K562 (cell line): ENCODE results near the gene CAMK1D. TPM values are rescaled to one million over a fixed set of nuclear protein-coding genes. Genes with fewer than 3 reads are reported as not detected.

ENCODE experiments used
- ATAC-seq: fragments of 200-7000 bp; cut with Tn5 transposase; 3 replicates; pipeline ENCODE4 v1.9.1; 2020; ENCODE audit warnings: moderate library complexity
- BruUV-seq: library from RNA; stranded (reverse); fragments of 400-500 nt; replicated peaks from 2 replicates; lab custom pipeline; 2021; lab: Mats Ljungman, UMichigan
- CTCF ChIA-PET: fragments of 300-600 bp; formaldehyde crosslinking; extraction: SDS; loops from one replicate; lab custom pipeline; 2021; ENCODE audit warnings: low intra/inter-chr PET ratio; lab: Yijun Ruan, JAX
- POLR2A ChIA-PET: fragments of 300-600, 350-650 bp; sonication (Branson Sonifier 250); formaldehyde crosslinking; extraction: SDS; loops from one replicate; lab custom pipeline; 2021; ENCODE audit warnings: antibody characterized with exemption, inconsistent platforms; lab: Yijun Ruan, JAX
- DNase-seq, 4 experiments: peaks; one replicate each; pipeline versions ENCODE4 v3.0.0 to v3.0.0-alpha.2; 2011 to 2018; ENCODE audit warnings: low spot score in 3 of 4, mixed read lengths in 3 of 4; ENCODE audit errors: extremely low read depth in 1 of 4
- FAIRE-seq: peaks from 2 replicates; lab custom pipeline; 2011; peaks lifted over from hg19 to GRCh38; lab: Jason Lieb, UNC
- H2AFZ ChIP-seq: 2 replicates; pipeline ENCODE4 v1.6.0; 2011; ENCODE audit warnings: low read depth, low read length, control low read depth, inconsistent platforms
- H3K27ac ChIP-seq: fragments of 200-600 bp; 3 replicates; pipeline ENCODE4 v1.8.0; 2011; ENCODE audit warnings: low read depth, mild to moderate bottlenecking, control low read depth, inconsistent platforms, low read length, moderate library complexity, mixed read lengths; ENCODE audit errors: extremely low read depth
- H3K27me3 ChIP-seq, 2 experiments: fragments of 300-600 bp in 1 of 2; 2 replicates in 1 of 2; 3 replicates in 1 of 2; pipeline versions ENCODE4 v1.6.0 to v1.8.0; 2011; ENCODE audit warnings: inconsistent platforms in 2 of 2, low read length in 2 of 2, mild to moderate bottlenecking in 1 of 2, mixed read lengths in 1 of 2, moderate library complexity in 1 of 2; ENCODE audit not compliant: control insufficient read depth in 2 of 2, insufficient read depth in 2 of 2
- H3K36me3 ChIP-seq: fragments of 300-600 bp; 3 replicates; pipeline ENCODE4 v1.8.0; 2011; ENCODE audit warnings: mild to moderate bottlenecking, low read length, inconsistent platforms; ENCODE audit not compliant: control insufficient read depth, insufficient read depth
- H3K4me1 ChIP-seq, 2 experiments: fragments of 200-600 bp in 1 of 2; replicated peaks in 1 of 2; 2 replicates in 1 of 2; 3 replicates in 1 of 2; pipeline versions ENCODE4 v1.5.1 to v1.8.0; 2011; ENCODE audit warnings: inconsistent platforms in 2 of 2, low read length in 2 of 2, mild to moderate bottlenecking in 1 of 2, mixed read lengths in 1 of 2, moderate library complexity in 1 of 2; ENCODE audit not compliant: control insufficient read depth in 2 of 2, insufficient read depth in 2 of 2
- H3K4me2 ChIP-seq: 2 replicates; pipeline ENCODE4 v1.6.1; 2011; ENCODE audit warnings: low read length, control low read depth, inconsistent platforms, mixed read lengths; ENCODE audit not compliant: insufficient read depth
- H3K4me3 ChIP-seq: fragments of 200-600 bp; sonication (generic), shearing (Covaris generic); 2 replicates; pipeline ENCODE4 v1.5.1; 2016; ENCODE audit warnings: control low read depth, inconsistent platforms
- H3K79me2 ChIP-seq: fragments of 200-600 bp; 3 replicates; pipeline ENCODE4 v1.8.0; 2011; ENCODE audit warnings: low read length, inconsistent platforms; ENCODE audit not compliant: control insufficient read depth, insufficient read depth
- H3K9ac ChIP-seq, 2 experiments: 2 replicates each; pipeline versions ENCODE4 v1.6.0 to v1.6.1; 2011; ENCODE audit warnings: low read depth in 2 of 2, low read length in 2 of 2, control low read depth in 1 of 2, inconsistent platforms in 1 of 2, mild to moderate bottlenecking in 1 of 2, mixed read lengths in 1 of 2; ENCODE audit not compliant: insufficient read depth in 1 of 2
- H3K9me1 ChIP-seq: one replicate; pipeline ENCODE4 v1.6.0; 2011; ENCODE audit warnings: inconsistent platforms, mild to moderate bottlenecking, low read length, moderate library complexity; ENCODE audit not compliant: control insufficient read depth, insufficient read depth
- H3K9me3 ChIP-seq: replicated peaks from 2 replicates; pipeline ENCODE4 v1.5.1; 2011; ENCODE audit warnings: low read depth, low read length, inconsistent platforms; ENCODE audit not compliant: control insufficient read depth, insufficient read depth
- H4K20me1 ChIP-seq: replicated peaks from 2 replicates; pipeline ENCODE4 v1.6.1; 2011; ENCODE audit warnings: low read length, inconsistent platforms, mixed read lengths; ENCODE audit not compliant: control insufficient read depth, insufficient read depth
- BDP1 ChIP-seq: IDR thresholded peaks from 3 replicates; pipeline ENCODE4 v1.6.1; 2011; ENCODE audit not compliant: insufficient read length, insufficient read depth
- CCAR2 ChIP-seq: fragments of 200-400 bp; formaldehyde crosslinking; IDR thresholded peaks from 2 replicates; pipeline ENCODE4 v1.6.1; 2017; ENCODE audit warnings: mild to moderate bottlenecking, low read depth, low read length
- CEBPB ChIP-seq: fragments of 450-650 bp; IDR thresholded peaks from 2 replicates; pipeline ENCODE4 v1.6.1; 2016; ENCODE audit warnings: missing genetic modification characterization, missing compliant biosample characterization
- DDX20 ChIP-seq: fragments of 450-650 bp; IDR thresholded peaks from 2 replicates; pipeline ENCODE4 v1.6.1; 2016; ENCODE audit warnings: missing genetic modification characterization, low read depth, mild to moderate bottlenecking, missing compliant biosample characterization, moderate library complexity
- GABPB2 ChIP-seq: fragments of 250-450 bp; sonication (Bioruptor Pico); conservative IDR thresholded peaks from 2 replicates; pipeline ENCODE4 v1.5.1; 2021; ENCODE audit warnings: mild to moderate bottlenecking
- PYGO2 ChIP-seq: fragments of 450-650 bp; IDR thresholded peaks from 2 replicates; pipeline ENCODE4 v1.6.1; 2016; ENCODE audit warnings: mild to moderate bottlenecking, missing genetic modification characterization, moderate library complexity, missing compliant biosample characterization
- RREB1 ChIP-seq: fragments of 250-450 bp; sonication (Bioruptor Pico); IDR thresholded peaks from 2 replicates; pipeline ENCODE4 v1.4.0; 2020
- SAFB2 ChIP-seq: fragments of 200-400 bp; formaldehyde crosslinking; IDR thresholded peaks from 2 replicates; pipeline ENCODE4 v1.6.1; 2018; ENCODE audit warnings: borderline replicate concordance, low read length, low read depth, moderate library complexity; ENCODE audit not compliant: severe bottlenecking
- SIN3A ChIP-seq, 2 experiments: fragments of 150-350 bp in 1 of 2; IDR thresholded peaks; 2 replicates each; pipeline ENCODE4 v1.6.1; 2011 to 2016; ENCODE audit warnings: borderline replicate concordance in 2 of 2, low read depth in 2 of 2, low read length in 2 of 2, mild to moderate bottlenecking in 2 of 2, moderate library complexity in 2 of 2; ENCODE audit not compliant: control insufficient read depth in 1 of 2
- TSC22D4 ChIP-seq: fragments of 450-650 bp; IDR thresholded peaks from 2 replicates; pipeline ENCODE4 v1.6.1; 2016; ENCODE audit warnings: missing genetic modification characterization, missing biosample characterization, control low read depth
- ZEB2 ChIP-seq: fragments of 450-650 bp; IDR thresholded peaks from 2 replicates; pipeline ENCODE4 v1.6.1; 2016
- ZNF133 ChIP-seq: fragments of 250-450 bp; sonication (Bioruptor Pico); IDR thresholded peaks from 2 replicates; pipeline ENCODE4 v1.4.0; 2020; ENCODE audit warnings: mild to moderate bottlenecking
- ZNF695 ChIP-seq: fragments of 450-650 bp; formaldehyde crosslinking; IDR thresholded peaks from 2 replicates; pipeline ENCODE4 v1.4.0; 2020; ENCODE audit warnings: mild to moderate bottlenecking, moderate library complexity
- WGBS: fragments of 100-300 bp; shearing (Covaris generic); methylation state at CpG from one replicate; pipeline ENCODE4 v1.1.6; 2016; ENCODE audit warnings: low coverage, mixed read lengths; ENCODE audit not compliant: insufficient coverage; ENCODE audit errors: missing lambda C conversion rate; 5-methylcytosine and 5-hydroxymethylcytosine counted together
- in situ Hi-C: fragments of 300-500 bp; cut with MboI; formaldehyde crosslinking; loops from 4 replicates; pipeline ENCODE4 v1.15.0; 2018; ENCODE audit warnings: inconsistent platforms, mixed read lengths
- intact Hi-C: fragments of 100-400 bp; cut with micrococcal nuclease; formaldehyde crosslinking; loops from 2 replicates; pipeline ENCODE4 v1.14.2; 2022
- polyA plus RNA-seq, 8 experiments: library from polyadenylated mRNA; depleted of rRNA in 4 of 8; stranded (reverse) in 5 of 8; unstranded in 3 of 8; fragments of >200 nt; fragmentation: Nextera tagmentation in 2 of 8; fragmentation: Illumina TruSeq in 1 of 8; extraction: Ambion mirVana in 2 of 8; extraction: Trizol in 1 of 8; gene quantifications; 2 replicates each; pipeline versions ENCODE4 v1.2.1 to v1.2.3, GENCODE V29; 2011 to 2014; ENCODE audit warnings: inconsistent platforms in 1 of 8, missing spikeins in 1 of 8
- total RNA-seq, 7 experiments: library from RNA; depleted of rRNA in 6 of 7; stranded (reverse); fragments of >200 nt in 6 of 7; fragmentation: Illumina TruSeq in 2 of 7; extraction: Trizol in 2 of 7; gene quantifications; 2 replicates each; pipeline versions ENCODE4 v1.2.1 to v1.2.3, GENCODE V29; 2011 to 2021; ENCODE audit warnings: low replicate concordance in 1 of 7
- TF ChIP-seq, protein P1 (sequence below): sonication (generic); formaldehyde crosslinking; IDR thresholded peaks from 2 replicates; pipeline ENCODE4 v1.8.0; 2022; ENCODE audit warnings: missing genetic modification reagents, mild to moderate bottlenecking, moderate library complexity, borderline replicate concordance
- TF ChIP-seq, protein P2 (sequence below): sonication (generic); formaldehyde crosslinking; IDR thresholded peaks from 2 replicates; pipeline ENCODE4 v1.8.1; 2023; ENCODE audit warnings: mild to moderate bottlenecking, missing genetic modification reagents

CAMK1D gene
- total and polyA plus RNA-seq, 9 of the 15 experiments (the other 6 are each of a cell fraction or from before 2014, with no cell fraction given) = 0.12 to 0.24 (median 0.20) TPM; not detected in 5

DNA sequence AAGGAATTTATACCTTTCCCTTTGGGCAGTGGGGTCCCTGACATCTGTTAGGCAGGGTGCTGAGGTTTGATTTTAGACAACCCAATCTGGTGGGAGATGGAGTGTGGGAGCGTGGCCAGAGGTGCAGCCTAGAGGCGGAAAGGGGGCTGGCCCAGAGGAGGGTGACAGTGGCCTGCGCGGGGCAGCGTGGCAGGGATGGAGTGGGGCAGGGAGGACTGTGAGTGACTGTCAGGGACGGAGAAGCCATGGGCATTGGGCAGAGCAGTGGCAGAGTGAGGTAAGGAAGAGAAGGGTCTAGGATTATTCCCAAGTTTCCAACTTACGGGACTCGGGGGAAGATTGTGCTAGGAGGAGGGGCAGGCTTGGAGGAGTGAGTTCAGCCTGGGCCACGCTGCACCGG is 470.3 kb downstream of the CAMK1D start:
- POLR2A ChIA-PET = no interaction called here
- TF ChIP-seq ZNF695 (no peak), ZNF133 (CRISPR knock-in tag) (no peak), DDX20 (tag) (no peak), PYGO2 (tag) (no peak), BDP1 (no peak), RREB1 (CRISPR knock-in tag) (no peak), CEBPB (tag) (no peak), SAFB2 (no peak), SIN3A (IDR thresholded peaks at IDR 0.05; ENCODE audit: borderline replicate concordance in 2 of 2, control insufficient read depth in 1 of 2, low read depth in 2 of 2, low read length in 2 of 2) (no peak), TSC22D4 (tag) (no peak), ZEB2 (no peak), GABPB2 (no peak), CCAR2 (no peak)
- TF ChIP-seq, protein P1, sequence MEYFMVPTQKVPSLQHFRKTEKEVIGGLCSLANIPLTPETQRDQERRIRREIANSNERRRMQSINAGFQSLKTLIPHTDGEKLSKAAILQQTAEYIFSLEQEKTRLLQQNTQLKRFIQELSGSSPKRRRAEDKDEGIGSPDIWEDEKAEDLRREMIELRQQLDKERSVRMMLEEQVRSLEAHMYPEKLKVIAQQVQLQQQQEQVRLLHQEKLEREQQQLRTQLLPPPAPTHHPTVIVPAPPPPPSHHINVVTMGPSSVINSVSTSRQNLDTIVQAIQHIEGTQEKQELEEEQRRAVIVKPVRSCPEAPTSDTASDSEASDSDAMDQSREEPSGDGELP (CRISPR knock-in tag) = no peak
- TF ChIP-seq, protein P2, sequence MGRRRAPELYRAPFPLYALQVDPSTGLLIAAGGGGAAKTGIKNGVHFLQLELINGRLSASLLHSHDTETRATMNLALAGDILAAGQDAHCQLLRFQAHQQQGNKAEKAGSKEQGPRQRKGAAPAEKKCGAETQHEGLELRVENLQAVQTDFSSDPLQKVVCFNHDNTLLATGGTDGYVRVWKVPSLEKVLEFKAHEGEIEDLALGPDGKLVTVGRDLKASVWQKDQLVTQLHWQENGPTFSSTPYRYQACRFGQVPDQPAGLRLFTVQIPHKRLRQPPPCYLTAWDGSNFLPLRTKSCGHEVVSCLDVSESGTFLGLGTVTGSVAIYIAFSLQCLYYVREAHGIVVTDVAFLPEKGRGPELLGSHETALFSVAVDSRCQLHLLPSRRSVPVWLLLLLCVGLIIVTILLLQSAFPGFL (CRISPR knock-in tag) = no peak

More for the DNA sequence above, 470.3 kb downstream of the CAMK1D start:
- DNase-seq = no peak
- Histone ChIP-seq H3K79me2 (no peaks in the 10 kb centered on the region), H3K9ac (no peak overlapping the region), H3K27me3 (peaks cover 26 to 67% of the 10 kb centered on the region in 2 experiments; a peak in 3 of 5 replicates), H3K4me2 (no peak overlapping the region), H3K4me1 (no peaks in the 10 kb centered on the region), H4K20me1 (no peaks in the 10 kb centered on the region; the same call in 1 of the 2 replicates), H3K9me3 (no peaks in the 10 kb centered on the region), H3K9me1 (no peaks in the 10 kb centered on the region), H3K36me3 (no peaks in the 10 kb centered on the region), H3K4me3 (no peak overlapping the region), H2AFZ (no peak overlapping the region), H3K27ac (no peak overlapping the region)
- in situ Hi-C loops = no loop called here
- no peak for FAIRE-seq
- BruUV-seq = no TSS peak
- no peak for ATAC-seq
- WGBS = under 1% methylated on average over 10 of the region's 10 CpGs
- CTCF ChIA-PET = no interaction called here
- intact Hi-C loops = no loop called here
